NCI-H2227 treated with DMSO at 0.1 percent for 48 hours (cell line): ENCODE data around the gene ARPC2.

Experiments
- DNase-seq: peaks from one replicate; lab custom pipeline; 2025; lab: John Stamatoyannopoulos, UW

The ARPC2 gene

GRCh38 chr2:218255446-218255845 is 38.5 kb downstream of the ARPC2 start:
- DNase-seq = no peak

DNA sequence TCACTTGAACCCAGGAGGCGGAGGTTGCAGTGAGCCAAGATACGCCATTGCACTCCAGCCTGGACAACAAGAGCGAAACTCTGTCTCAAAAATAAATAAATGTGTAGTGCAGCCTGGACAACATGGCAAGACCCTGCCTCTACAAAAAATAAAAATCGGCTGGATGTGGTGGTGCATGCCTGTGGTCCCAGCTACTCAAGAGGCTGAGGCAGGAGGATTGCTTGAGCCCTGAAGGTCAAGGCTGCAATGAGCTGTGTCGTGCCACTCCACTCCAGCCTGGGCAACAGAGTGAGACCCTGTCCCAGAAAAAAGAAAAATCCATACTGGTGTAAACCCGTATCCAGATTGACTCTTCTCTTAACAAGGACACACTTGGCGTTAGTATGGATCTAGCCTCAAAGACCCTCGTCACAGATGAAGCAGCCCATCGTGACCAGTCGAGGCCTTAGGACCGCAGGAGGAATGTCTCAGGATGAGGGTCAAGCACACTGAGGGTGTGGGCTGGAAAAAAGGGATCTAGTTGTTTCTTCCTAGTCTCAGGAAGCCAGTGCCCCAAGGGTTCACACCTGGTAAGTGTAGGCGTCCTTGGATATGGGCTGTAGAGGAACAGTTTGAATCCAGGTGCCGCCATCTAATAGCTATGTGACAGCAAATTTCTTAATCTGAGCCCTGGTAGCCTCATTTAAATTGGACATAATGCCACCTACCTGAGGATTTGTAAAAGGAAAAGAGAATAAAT is 39.8 kb downstream of the ARPC2 start:
- no peak for DNase-seq

- DNase-seq = no peak
Measured at GRCh38 chr2:218257390-218257981, 40.5 kb downstream of the ARPC2 start.

DNA sequence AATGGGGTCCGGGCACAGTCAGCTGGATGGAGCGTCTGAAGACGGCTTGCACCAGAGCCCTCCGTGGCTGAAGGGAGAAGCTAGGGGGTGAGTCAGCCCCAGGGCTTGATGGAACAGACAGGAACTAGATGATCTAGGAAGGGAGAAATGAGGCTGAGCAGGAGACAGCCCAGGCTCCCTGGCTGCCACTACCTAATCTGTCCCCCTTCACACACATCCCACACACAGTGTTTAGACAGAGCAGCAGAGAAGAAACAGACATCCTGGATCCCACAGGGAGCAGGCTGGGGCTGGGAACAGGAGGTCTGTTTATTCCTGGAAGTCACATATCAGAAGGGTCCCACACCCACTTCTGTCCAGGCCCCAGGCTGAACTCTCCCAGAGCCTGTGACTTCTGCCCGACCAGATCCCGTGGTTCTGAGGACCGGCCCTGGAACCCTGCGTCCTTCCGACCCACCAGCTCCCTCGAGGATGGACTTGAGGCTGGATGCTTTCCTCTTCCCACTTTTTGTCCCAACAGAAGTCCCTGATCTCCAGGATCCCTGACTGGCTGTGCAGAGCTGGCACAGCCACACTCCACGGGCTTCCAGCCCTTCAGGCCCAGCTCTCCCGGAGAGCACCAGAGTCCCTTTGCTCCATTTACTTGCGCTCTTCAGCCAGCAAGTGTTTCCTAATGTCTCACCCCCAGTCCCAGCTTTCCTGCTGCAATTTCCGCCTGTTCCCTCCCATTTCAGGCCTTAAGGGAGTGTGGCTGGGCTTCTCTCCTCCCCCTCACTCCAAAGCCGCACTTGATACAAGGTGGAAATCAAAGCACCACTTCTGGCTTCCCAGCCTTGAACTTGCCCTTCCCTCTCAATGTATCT is 42.3 kb downstream of the ARPC2 start:
- DNase-seq = peak; percentile 20

DNA sequence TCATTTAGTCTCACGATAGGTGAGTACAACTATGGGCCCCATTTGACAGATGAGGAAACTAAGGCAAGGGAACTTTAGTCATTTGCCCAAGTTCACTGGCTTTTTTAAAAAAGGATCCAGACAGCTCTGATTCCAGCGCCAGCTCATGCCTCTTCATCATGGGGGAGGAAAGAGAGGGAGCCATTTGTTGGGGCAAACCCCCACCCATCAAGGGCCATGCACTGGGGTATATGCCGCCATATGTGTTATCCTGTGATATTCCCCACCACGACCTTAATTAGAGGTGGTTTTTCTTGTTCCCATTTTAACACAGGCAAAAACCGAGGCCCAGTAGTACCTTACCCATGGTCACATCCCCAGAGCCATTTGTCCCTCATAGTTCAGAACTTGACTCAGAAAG is 43.2 kb downstream of the ARPC2 start:
- DNase-seq = no peak

- DNase-seq = no peak
Measured at GRCh38 chr2:218260742-218261422, 43.9 kb downstream of the ARPC2 start, which contains the start of gene GPBAR1. GPBAR1 (plus strand) TSS chr2:218261015; CDS start chr2:218262725, 1,710 bp downstream.

- DNase-seq = no peak
Measured at GRCh38 chr2:218261423-218262236, 44.6 kb downstream of the ARPC2 start.

- DNase-seq = no peak
Measured at GRCh38 chr2:218262237-218262600, 45.2 kb downstream of the ARPC2 start.

DNA sequence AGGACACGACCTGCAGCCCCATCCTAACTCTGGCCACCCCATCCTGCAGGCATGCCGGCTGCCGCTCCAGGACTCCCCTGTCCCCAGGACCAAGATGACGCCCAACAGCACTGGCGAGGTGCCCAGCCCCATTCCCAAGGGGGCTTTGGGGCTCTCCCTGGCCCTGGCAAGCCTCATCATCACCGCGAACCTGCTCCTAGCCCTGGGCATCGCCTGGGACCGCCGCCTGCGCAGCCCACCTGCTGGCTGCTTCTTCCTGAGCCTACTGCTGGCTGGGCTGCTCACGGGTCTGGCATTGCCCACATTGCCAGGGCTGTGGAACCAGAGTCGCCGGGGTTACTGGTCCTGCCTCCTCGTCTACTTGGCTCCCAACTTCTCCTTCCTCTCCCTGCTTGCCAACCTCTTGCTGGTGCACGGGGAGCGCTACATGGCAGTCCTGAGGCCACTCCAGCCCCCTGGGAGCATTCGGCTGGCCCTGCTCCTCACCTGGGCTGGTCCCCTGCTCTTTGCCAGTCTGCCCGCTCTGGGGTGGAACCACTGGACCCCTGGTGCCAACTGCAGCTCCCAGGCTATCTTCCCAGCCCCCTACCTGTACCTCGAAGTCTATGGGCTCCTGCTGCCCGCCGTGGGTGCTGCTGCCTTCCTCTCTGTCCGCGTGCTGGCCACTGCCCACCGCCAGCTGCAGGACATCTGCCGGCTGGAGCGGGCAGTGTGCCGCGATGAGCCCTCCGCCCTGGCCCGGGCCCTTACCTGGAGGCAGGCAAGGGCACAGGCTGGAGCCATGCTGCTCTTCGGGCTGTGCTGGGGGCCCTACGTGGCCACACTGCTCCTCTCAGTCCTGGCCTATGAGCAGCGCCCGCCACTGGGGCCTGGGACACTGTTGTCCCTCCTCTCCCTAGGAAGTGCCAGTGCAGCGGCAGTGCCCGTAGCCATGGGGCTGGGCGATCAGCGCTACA is 45.9 kb downstream of the ARPC2 start:
- DNase-seq = no peak

DNA sequence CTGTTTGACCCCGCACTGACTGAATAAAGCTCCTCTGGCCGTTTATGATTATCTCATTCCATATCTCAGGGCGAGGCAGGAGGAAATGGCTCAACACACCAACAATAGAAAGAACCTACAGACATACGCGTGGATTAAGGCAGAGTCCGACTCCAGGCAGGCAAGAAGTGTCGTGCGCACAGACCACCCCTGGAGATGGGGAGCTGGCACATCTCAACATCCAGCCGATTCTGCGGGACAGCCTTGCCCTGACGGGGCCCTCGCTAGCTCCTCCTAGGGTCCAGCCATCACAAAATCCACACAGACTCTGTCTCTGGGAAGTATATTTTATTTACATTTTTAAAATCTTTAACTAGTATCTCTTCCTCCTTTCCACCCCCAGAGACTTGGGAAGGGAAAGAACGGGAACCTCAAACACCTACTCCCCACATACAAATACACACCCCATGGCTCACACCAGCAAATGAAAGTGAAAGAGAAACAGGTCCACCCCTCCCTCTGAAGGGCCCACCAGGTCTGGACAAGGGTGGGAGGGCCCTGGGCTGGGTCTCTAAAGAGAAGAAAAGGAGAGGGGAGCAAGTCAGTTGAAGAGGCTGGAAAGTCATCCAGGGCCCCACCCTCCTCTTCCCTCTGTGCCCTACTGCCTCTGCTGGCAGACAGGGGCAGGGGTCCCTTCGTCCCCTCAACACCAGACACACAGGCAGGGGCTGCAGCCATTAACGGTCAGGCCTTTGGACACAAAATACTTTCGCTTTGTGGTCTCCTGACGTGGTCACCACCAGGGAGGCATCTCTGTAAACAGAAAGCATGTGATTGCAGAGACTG is 47.0 kb downstream of the ARPC2 start:
- DNase-seq = no peak

DNA sequence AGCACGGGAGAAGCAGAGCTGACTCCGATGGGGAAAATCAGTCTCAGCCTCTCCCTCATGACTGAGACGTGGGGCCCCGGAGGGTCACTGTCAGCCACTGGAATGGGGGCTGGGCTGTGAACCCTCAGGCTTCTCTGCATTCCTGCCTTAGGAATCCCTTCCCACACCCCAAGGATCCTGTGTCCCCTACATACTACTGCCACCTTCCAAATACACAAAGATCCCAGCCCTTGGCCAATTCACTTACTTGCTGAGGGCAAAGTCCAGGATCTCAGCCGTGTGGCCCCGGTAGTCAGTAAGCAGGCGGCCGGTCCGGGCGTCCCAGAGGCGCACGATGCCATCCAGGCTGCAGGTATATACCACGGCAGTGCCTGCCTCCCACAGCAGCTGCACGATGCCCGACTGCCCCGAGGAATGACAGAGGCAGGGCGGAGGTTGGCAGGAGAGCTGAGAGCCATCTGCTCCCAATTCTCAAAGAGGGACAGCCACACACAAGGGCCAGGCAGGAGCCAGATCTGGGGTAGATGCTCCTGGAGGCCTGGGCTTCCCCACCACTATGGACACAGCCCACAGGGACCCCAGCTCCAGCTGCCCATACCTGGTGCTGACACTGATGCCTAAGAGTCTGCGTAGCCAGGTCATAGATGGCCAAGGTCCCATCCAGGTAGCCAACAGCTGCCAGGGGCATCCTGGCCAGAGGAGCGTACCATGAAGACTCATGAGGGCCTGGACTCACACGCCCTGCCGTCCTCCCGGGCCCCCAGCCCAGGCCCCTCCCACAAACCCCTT is 48.0 kb downstream of the ARPC2 start:
- DNase-seq = no peak

- no peak for DNase-seq
Measured at GRCh38 chr2:218265626-218266025, 48.6 kb downstream of the ARPC2 start.

GRCh38 chr2:218266316-218266979 is 49.5 kb downstream of the ARPC2 start:
- DNase-seq = no peak

GRCh38 chr2:218267259-218267658 is 50.3 kb downstream of the ARPC2 start:
- DNase-seq = no peak

DNA sequence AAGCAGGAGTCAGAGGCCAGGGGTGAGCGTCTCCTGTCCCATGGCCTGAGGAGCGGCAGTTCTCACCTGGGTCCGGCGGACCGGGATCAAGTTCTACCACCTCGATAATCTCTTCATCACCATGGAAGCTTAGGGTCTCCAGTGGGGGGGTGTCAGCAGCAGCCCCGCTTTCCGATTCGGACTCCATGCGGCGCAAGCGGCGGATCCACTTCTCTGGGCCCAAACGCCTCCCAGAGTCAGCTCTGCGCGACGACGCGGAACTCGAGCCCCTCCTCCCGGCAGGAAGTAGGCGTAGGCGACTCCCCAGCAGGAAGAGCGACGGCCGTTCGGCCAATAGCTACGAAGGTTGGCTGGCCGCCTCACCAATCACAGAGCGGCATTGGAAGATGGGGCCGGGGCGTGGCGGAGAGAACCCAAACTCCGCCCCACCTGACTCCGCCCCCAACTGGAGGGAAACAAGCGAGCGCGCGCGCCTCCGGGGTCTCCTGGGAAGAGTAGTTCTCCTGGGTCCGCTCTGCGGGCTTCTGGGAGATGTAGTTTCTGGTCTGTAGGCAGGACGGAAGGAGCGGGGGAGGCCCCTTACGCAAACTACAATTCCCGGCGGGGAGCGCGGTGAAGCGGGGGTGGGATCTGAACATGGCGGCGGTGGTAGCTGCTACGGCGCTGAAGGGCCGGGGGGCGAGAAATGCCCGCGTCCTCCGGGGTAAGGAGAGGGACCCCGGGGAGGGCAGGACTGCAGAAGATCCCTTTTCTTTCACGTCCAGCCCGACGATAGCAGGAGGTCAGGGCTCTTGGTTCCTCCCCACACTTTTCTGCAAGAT is 53.1 kb downstream of the ARPC2 start, which contains the start of the genes AAMP and PNKD:
TSS of gene AAMP (minus strand) at position 238 of the 821 bp plus-strand sequence. CDS start at position 187, 51 bp downstream.
TSS of gene PNKD (plus strand) at position 620 of the 821 bp plus-strand sequence. CDS start at position 637, 17 bp downstream.
- DNase-seq = peak; percentile 99

DNA sequence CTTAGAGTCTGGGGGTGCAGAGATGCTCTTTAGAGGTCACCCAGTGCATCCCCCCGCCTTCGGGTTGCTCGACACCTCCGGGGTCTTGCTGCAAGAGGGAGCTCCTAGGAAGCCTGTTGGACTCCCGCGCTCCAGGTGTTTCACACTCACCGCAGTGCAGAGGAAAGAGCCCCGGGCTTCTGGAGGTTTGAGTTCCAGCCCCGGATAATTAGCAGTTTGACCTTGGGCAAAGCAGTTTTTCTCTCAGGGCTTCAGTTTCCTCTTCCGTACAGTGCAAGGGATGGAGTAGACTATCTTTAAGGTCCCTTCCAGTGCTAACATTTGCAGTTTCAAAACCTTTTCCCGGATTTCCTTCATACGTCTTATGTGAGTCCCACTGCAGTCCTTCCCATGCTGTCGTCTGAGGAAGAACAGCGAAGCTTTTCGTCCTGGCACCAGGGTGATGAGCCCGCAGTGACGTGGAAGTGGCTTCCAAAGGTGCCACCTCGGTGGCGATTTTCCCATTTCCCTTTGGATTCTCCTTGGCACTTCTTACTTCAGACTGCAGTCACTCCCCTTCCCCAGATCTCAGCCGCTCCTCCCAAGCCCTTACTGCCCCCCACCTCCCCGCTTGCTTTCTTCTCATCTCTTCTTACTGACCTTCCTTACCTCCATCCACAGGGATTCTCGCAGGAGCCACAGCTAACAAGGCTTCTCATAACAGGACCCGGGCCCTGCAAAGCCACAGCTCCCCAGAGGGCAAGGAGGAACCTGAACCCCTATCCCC is 53.9 kb downstream of the ARPC2 start:
- no peak for DNase-seq
